ENCODE measurements around the gene ERAL1.
"Not testable (repeated sequence)": the region's sequence is repeated elsewhere in the genome, so short reads cannot be mapped to it uniquely, and the experiment has no call there.

Gene ERAL1

GRCh38 chr17:28839221-28839620, 15.6 kb upstream of the ERAL1 start:
- H3K4me3 ChIP-seq (ENCODE audit: low read depth, low read length), result no peak overlapping the region

GRCh38 chr17:28841901-28842281, 12.9 kb upstream of the ERAL1 start:
- TF ChIP-seq, protein P1, sequence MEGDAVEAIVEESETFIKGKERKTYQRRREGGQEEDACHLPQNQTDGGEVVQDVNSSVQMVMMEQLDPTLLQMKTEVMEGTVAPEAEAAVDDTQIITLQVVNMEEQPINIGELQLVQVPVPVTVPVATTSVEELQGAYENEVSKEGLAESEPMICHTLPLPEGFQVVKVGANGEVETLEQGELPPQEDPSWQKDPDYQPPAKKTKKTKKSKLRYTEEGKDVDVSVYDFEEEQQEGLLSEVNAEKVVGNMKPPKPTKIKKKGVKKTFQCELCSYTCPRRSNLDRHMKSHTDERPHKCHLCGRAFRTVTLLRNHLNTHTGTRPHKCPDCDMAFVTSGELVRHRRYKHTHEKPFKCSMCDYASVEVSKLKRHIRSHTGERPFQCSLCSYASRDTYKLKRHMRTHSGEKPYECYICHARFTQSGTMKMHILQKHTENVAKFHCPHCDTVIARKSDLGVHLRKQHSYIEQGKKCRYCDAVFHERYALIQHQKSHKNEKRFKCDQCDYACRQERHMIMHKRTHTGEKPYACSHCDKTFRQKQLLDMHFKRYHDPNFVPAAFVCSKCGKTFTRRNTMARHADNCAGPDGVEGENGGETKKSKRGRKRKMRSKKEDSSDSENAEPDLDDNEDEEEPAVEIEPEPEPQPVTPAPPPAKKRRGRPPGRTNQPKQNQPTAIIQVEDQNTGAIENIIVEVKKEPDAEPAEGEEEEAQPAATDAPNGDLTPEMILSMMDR (IDR thresholded peaks at IDR 0.05; ENCODE audit: low read depth, low read length), result no peak
- in situ Hi-C loops (cut with HindIII; ENCODE audit: low sequenced_read_pairs), result no loop called here
- DNase-seq (ENCODE audit: low read depth, low spot score), result no peak
- peak overlapping the region; percentile 88 for H3K4me3 ChIP-seq (ENCODE audit: low read depth, low read length)

More at GRCh38 chr17:28839221-28839620, 15.6 kb upstream of the ERAL1 start:
- DNase-seq (ENCODE audit: low read depth, low spot score), result peak; percentile 42
- TF ChIP-seq, protein P1 (IDR thresholded peaks at IDR 0.05; ENCODE audit: low read depth, low read length), result no peak
- in situ Hi-C loops (cut with HindIII; ENCODE audit: low sequenced_read_pairs), result no loop called here

DNA sequence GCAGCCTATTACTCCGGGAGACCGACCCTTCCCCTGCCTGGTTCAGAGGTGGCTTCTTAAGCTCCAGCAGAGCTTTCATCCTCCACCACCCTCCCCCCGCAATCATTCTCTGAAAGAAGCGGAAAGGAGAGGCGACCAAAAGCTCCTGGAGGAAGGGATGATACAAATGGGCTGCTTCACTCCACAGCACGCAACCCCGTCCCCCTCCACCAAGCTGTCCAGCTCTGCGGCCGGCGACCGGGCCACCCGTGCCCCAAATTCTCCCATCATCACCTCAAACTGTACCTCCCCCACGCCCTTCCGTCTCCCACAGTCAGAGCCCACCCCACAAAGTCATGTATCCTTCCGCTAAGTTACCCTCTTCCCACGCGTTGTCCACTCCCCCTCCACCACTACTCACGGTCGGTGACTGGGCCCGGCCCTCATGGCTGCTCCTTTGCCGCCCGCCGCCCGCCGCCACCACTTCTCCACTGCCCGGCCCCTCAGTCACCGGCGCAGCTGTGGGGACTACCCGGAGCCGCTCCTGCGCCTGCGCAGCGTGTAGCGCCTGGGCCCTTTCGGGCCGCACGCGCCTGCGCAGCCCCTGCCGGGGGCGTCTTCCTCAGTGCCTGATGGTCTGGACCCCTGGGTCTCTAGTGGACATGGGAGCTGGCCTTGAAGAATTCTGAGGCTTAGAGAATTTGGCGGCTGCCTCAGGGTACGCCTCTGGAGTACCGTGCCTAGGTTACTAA, 12.4 kb upstream of the ERAL1 start, which contains the start of gene FAM222B:
FAM222B (minus strand) TSS at position 509 of the 731 bp plus-strand sequence. CDS start 76,123 bp downstream, outside the sequence.
- TF ChIP-seq, protein P1 (IDR thresholded peaks at IDR 0.05; ENCODE audit: low read depth, low read length), result peak; percentile 12
- in situ Hi-C loops (cut with HindIII; ENCODE audit: low sequenced_read_pairs), result no loop called here
- DNase-seq (ENCODE audit: low read depth, low spot score), result peak; percentile 79
- H3K4me3 ChIP-seq (ENCODE audit: low read depth, low read length), result peak within 1 kb of the TSS; percentile 88

DNA sequence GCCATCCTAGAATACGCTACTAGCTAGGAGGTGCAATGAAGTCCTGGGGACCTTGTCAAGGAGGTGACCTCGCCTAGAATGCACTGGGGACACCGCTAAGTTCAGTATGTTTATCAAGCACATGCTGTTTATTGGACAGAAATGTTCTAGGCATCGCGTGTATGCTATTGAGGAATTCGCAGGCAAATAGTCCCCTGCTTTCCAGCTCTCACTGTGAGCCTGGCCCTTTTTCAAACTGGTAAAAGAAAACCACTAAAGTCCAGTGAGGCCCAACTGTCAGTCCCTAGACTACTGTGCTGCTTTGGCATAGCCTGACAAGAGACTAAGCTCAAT, 11.0 kb upstream of the ERAL1 start:
- H3K4me3 ChIP-seq (ENCODE audit: low read depth, low read length), result no peak overlapping the region
- DNase-seq (ENCODE audit: low read depth, low spot score), result no peak
- in situ Hi-C loops (cut with HindIII; ENCODE audit: low sequenced_read_pairs), result no loop called here
- TF ChIP-seq, protein P1 (IDR thresholded peaks at IDR 0.05; ENCODE audit: low read depth, low read length), result no peak

- DNase-seq (ENCODE audit: low read depth, low spot score), result no peak
- in situ Hi-C loops (cut with HindIII; ENCODE audit: low sequenced_read_pairs), result no loop called here
- TF ChIP-seq, protein P1 (IDR thresholded peaks at IDR 0.05; ENCODE audit: low read depth, low read length), result no peak
- no peak overlapping the region for H3K4me3 ChIP-seq (ENCODE audit: low read depth, low read length)
Observed at GRCh38 chr17:28846231-28846630, 8.6 kb upstream of the ERAL1 start.

DNA sequence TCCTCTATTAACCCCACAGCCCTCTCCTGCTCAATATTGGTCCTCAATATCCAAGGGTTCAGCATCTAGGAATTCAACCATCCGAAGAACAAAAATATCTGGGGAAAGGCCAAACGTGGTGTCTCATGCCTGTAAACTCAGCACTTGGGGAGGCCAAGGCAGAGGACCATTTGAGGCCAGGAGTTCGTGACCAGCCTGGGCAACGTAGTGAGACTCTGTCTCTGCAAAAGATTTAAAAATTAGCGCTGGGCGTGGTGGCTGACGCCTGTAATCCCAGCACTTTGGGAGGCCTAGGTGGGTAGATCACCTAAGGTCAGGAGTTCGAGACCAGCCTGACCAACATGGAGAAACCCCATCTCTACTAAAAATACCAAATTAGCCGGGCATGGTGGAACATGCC, 8.1 kb upstream of the ERAL1 start:
- in situ Hi-C loops (cut with HindIII; ENCODE audit: low sequenced_read_pairs); DNase-seq (ENCODE audit: low read depth, low spot score); H3K4me3 ChIP-seq (ENCODE audit: low read depth, low read length): not testable (repeated sequence)

DNA sequence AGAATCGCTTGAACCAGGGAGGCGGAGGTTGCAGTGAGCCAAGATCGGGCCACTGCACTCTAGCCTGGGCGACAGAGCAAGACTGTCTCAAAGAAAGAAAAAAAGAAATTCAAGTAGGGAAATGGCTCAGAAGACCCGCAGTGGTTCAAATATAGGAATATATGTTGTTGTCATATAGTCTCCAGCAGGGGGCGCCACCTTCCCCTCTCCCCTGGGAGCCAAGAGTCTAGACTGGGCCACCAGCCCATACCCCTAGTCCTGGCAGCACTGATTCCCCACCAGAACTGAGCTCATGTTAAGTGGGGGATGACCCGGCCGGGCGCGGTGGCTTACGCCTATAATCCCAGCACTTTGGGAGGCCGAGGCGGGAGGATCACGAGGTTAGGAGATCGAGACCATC, 6.1 kb upstream of the ERAL1 start:
- TF ChIP-seq, protein P1 (IDR thresholded peaks at IDR 0.05; ENCODE audit: low read depth, low read length), result peak; percentile 32
- in situ Hi-C loops (cut with HindIII; ENCODE audit: low sequenced_read_pairs), result not testable (repeated sequence)

More for the DNA sequence above, 6.1 kb upstream of the ERAL1 start:
- H3K4me3 ChIP-seq (ENCODE audit: low read depth, low read length); DNase-seq (ENCODE audit: low read depth, low spot score): not testable (repeated sequence)
